GM23338 (cell line): ENCODE measurements around the gene RSRC1. TPM values are rescaled to one million over a fixed set of nuclear protein-coding genes. Genes with fewer than 3 reads are reported as not detected.
A peak's percentile ranks its signal among the peaks of the same experiment; 100 is the strongest.

Experiments used
- ATAC-seq: fragments of 200-7000 bp; cut with Tn5 transposase; 3 replicates; pipeline ENCODE4 v1.9.1; 2020
- DNase-seq: peaks from one replicate; pipeline ENCODE4 v3.0.0-alpha.2; 2015; ENCODE audit warnings: low spot score
- H2AFZ ChIP-seq: fragments of 200-600 bp; sonication (generic); 2 replicates; pipeline ENCODE4 v1.8.0; 2016; ENCODE audit warnings: antibody characterized with exemption, mild to moderate bottlenecking, moderate library complexity
- H3F3A ChIP-seq: fragments of 200-600 bp; sonication (generic); replicated peaks from 2 replicates; pipeline ENCODE4 v1.8.0; 2017; ENCODE audit warnings: antibody characterized with exemption, mixed run types, low read depth
- H3K27ac ChIP-seq: fragments of 200-600 bp; sonication (generic); 2 replicates; pipeline ENCODE4 v1.6.1; 2016; ENCODE audit warnings: low read depth
- H3K27me3 ChIP-seq: fragments of 200-600 bp; sonication (generic); 2 replicates; pipeline ENCODE4 v1.8.0; 2016; ENCODE audit warnings: mild to moderate bottlenecking, mixed run types, moderate library complexity; ENCODE audit not compliant: insufficient read depth
- H3K36me3 ChIP-seq: fragments of 200-600 bp; sonication (generic); 2 replicates; pipeline ENCODE4 v1.8.0; 2016; ENCODE audit warnings: mild to moderate bottlenecking; ENCODE audit not compliant: insufficient read depth
- H3K4me1 ChIP-seq: fragments of 200-600 bp; sonication (generic); 2 replicates; pipeline ENCODE4 v1.8.0; 2016; ENCODE audit warnings: mild to moderate bottlenecking, moderate library complexity; ENCODE audit not compliant: insufficient read depth
- H3K4me2 ChIP-seq: fragments of 200-600 bp; sonication (generic); 2 replicates; pipeline ENCODE4 v1.7.1; 2017; ENCODE audit warnings: mixed run types
- H3K4me3 ChIP-seq: fragments of 200-600 bp; sonication (generic); 2 replicates; pipeline ENCODE4 v1.6.1; 2016; ENCODE audit warnings: mixed run types
- H3K79me2 ChIP-seq: fragments of 200-600 bp; sonication (generic); replicated peaks from 2 replicates; pipeline ENCODE4 v1.8.0; 2017; ENCODE audit warnings: mild to moderate bottlenecking; ENCODE audit not compliant: insufficient read depth
- H3K9me2 ChIP-seq: fragments of 200-600 bp; sonication (generic); 2 replicates; pipeline ENCODE4 v1.8.0; 2017; ENCODE audit not compliant: insufficient read depth
- H4K20me1 ChIP-seq: fragments of 200-600 bp; sonication (generic); replicated peaks from 2 replicates; pipeline ENCODE4 v1.8.0; 2017; ENCODE audit warnings: mild to moderate bottlenecking; ENCODE audit not compliant: insufficient read depth
- H3K27ac Mint-ChIP-seq: 2 replicates; pipeline ENCODE4 v1.8.0; 2020; ENCODE audit warnings: inconsistent platforms, mild to moderate bottlenecking, moderate library complexity, mixed read lengths
- H3K27me3 Mint-ChIP-seq: 3 replicates; pipeline ENCODE4 v1.8.0; 2022; ENCODE audit warnings: low read depth, mild to moderate bottlenecking, moderate library complexity, mixed read lengths, inconsistent platforms; ENCODE audit not compliant: insufficient read depth, poor library complexity
- H3K36me3 Mint-ChIP-seq: 3 replicates; pipeline ENCODE4 v1.8.0; 2021; ENCODE audit warnings: low read depth, mild to moderate bottlenecking, inconsistent platforms, moderate library complexity, mixed read lengths
- H3K4me1 Mint-ChIP-seq: 3 replicates; pipeline ENCODE4 v1.8.0; 2020; ENCODE audit warnings: mild to moderate bottlenecking, inconsistent platforms, mixed read lengths
- H3K4me3 Mint-ChIP-seq: 3 replicates; pipeline ENCODE4 v1.8.0; 2021; ENCODE audit warnings: moderate library complexity, mild to moderate bottlenecking, inconsistent platforms, mixed read lengths
- H3K9me3 Mint-ChIP-seq: 3 replicates; pipeline ENCODE4 v1.8.0; 2020; ENCODE audit warnings: moderate library complexity, mild to moderate bottlenecking, inconsistent platforms, mixed read lengths
- CREB1 ChIP-seq: fragments of 250-450 bp; sonication (Bioruptor Pico); IDR thresholded peaks from 2 replicates; pipeline ENCODE4 v1.5.0; 2020; ENCODE audit warnings: low read depth, mild to moderate bottlenecking, moderate library complexity
- ETS1 ChIP-seq: IDR thresholded peaks from 2 replicates; pipeline ENCODE4 v1.6.1; 2016; ENCODE audit warnings: antibody characterized with exemption
- EZH2 ChIP-seq: fragments of 200-600 bp; sonication (generic); IDR thresholded peaks from one replicate; pipeline ENCODE4 v1.8.0; 2017; ENCODE audit warnings: antibody characterized with exemption, mild to moderate bottlenecking, low read depth; ENCODE audit not compliant: unreplicated experiment
- EZH2phosphoT487 ChIP-seq: fragments of 200-600 bp; sonication (generic); IDR thresholded peaks from one replicate; pipeline ENCODE4 v1.8.1; 2018; ENCODE audit warnings: antibody characterized with exemption; ENCODE audit not compliant: unreplicated experiment
- JUNB ChIP-seq: IDR thresholded peaks from one replicate; pipeline ENCODE4 v1.6.1; 2016; ENCODE audit warnings: antibody characterized with exemption; ENCODE audit not compliant: unreplicated experiment
- NANOG ChIP-seq: IDR thresholded peaks from 2 replicates; pipeline ENCODE4 v1.6.1; 2016; ENCODE audit warnings: antibody characterized with exemption, borderline replicate concordance
- POLR2AphosphoS5 ChIP-seq: IDR thresholded peaks from 2 replicates; pipeline ENCODE4 v1.6.1; 2016; ENCODE audit warnings: antibody characterized with exemption, low read depth
- STAT1 ChIP-seq: IDR thresholded peaks from one replicate; pipeline ENCODE4 v1.6.1; 2016; ENCODE audit warnings: antibody characterized with exemption; ENCODE audit not compliant: unreplicated experiment
- ZNF114 ChIP-seq: fragments of 250-450 bp; sonication (Bioruptor Pico); IDR thresholded peaks from 2 replicates; pipeline ENCODE4 v1.5.0; 2020; ENCODE audit warnings: mild to moderate bottlenecking, moderate library complexity
- ZNF331 ChIP-seq: fragments of 250-450 bp; sonication (Bioruptor Pico); IDR thresholded peaks from 2 replicates; pipeline ENCODE4 v1.5.0; 2020; ENCODE audit warnings: low read depth, mild to moderate bottlenecking, moderate library complexity
- long read RNA-seq: library from polyadenylated mRNA; unstranded; transcript quantifications from one replicate; pipeline ENCODE4 v2.0.0, GENCODE V29; 2020; ENCODE audit not compliant: unreplicated experiment
- polyA plus RNA-seq: library from polyadenylated mRNA; unstranded; fragments of >200 nt; fragmentation: Nextera tagmentation; extraction: Ambion mirVana; gene quantifications from 2 replicates; pipeline ENCODE4 v1.2.1, GENCODE V29; 2016
- total RNA-seq: library from RNA; depleted of rRNA; stranded (reverse); fragments of >200 nt; shearing (Covaris generic); gene quantifications from 2 replicates; pipeline ENCODE4 v1.2.3, GENCODE V29; 2014; rRNA removed
- TF ChIP-seq, protein P1 (sequence below): IDR thresholded peaks from one replicate; pipeline ENCODE4 v1.6.1; 2018; ENCODE audit warnings: antibody characterized with exemption; ENCODE audit not compliant: unreplicated experiment
- TF ChIP-seq, protein P2 (sequence below): fragments of 250-450 bp; sonication (Bioruptor Pico); IDR thresholded peaks from 2 replicates; pipeline ENCODE4 v1.5.0; 2020; ENCODE audit warnings: mild to moderate bottlenecking, moderate library complexity

RSRC1 gene, protein sequence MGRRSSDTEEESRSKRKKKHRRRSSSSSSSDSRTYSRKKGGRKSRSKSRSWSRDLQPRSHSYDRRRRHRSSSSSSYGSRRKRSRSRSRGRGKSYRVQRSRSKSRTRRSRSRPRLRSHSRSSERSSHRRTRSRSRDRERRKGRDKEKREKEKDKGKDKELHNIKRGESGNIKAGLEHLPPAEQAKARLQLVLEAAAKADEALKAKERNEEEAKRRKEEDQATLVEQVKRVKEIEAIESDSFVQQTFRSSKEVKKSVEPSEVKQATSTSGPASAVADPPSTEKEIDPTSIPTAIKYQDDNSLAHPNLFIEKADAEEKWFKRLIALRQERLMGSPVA
- 22.8 and 32.5 TPM in 2 replicates for total RNA-seq
- polyA plus RNA-seq: 59.1 and 76.8 TPM in 2 replicates
- long read RNA-seq, partial matches to known transcripts: 4 of 6 reads
- long read RNA-seq, other reads (novel, unspliced or antisense): 1 of 6 reads

DNA sequence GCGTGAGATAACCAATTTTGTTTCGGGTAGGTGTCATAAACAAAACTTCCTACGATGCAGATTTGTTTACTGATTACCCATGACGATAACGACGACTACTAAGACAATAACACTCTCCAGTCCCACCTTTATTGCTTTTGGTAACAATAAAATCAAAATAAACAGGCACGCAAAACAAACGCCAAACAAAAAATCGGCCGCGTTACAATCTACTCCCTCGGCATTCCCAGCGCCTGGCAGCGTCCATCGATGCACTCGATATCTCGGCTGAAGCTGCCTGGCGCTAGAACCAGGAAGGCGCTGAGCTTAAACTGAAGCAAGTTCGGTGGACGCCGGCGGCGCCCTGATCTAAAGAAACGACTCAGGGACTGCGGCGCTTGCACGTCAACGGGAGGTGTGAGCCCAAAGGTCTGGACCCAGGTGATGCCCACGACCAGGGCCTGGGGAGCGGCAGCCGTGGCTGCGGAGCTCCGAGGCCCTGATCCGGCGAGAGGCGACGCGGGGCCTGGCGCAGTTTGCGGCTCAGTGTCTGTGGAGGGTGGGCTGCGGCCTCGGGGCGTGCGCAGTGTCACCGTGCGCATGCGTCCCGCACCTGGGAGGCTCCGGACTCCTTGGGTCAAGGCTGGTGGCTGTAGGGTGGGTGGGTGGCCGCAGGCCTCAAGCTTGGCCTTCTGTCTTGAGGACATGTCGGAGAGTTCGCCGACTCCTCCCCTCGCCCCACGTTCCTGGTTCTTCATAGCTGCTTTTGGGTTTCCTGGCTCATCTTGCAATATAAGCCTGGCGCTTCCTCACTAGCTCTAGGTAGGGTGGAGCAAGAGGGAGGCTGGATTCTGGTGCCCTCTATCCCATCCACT, at the start of gene RSRC1:
TSS of gene RSRC1 (plus strand) at position 286 of the 854 bp plus-strand sequence. CDS start 12,016 bp downstream, outside the sequence.
- H3K9me3 Mint-ChIP-seq: peaks cover 12% of the 10 kb centered on the region
- peaks cover 45% of the 10 kb centered on the region for H3K79me2 ChIP-seq
- ATAC-seq: peak; percentile 85
- H3K27ac ChIP-seq: peak within 1 kb of the TSS; percentile 81
- no peaks in the 10 kb centered on the region for H4K20me1 ChIP-seq
- H3K4me1 ChIP-seq: peaks cover 23% of the 10 kb centered on the region
- H3K36me3 ChIP-seq: no peaks in the 10 kb centered on the region
- H3F3A ChIP-seq: peaks cover 8% of the 10 kb centered on the region
- H3K27me3 ChIP-seq: peaks cover 46% of the 10 kb centered on the region
- no peaks in the 10 kb centered on the region for H3K9me2 ChIP-seq
- peak within 1 kb of the TSS; percentile 89 for H3K27ac Mint-ChIP-seq
- peak within 1 kb of the TSS; percentile 74 for H3K4me3 ChIP-seq
- peak within 1 kb of the TSS; percentile 90 for H3K4me3 Mint-ChIP-seq
- peak within 1 kb of the TSS; percentile 94 for H2AFZ ChIP-seq
- peaks cover 12% of the 10 kb centered on the region; the same call in 2 of the 3 replicates for H3K36me3 Mint-ChIP-seq
- no peak for TF ChIP-seq ZNF331
- no peak for TF ChIP-seq JUNB
- peak; percentile 26; the same call in 1 of the 2 replicates for TF ChIP-seq CREB1 (CRISPR knock-in tag)
- peak; percentile 81 for TF ChIP-seq POLR2AphosphoS5
- TF ChIP-seq STAT1: no peak
- TF ChIP-seq NANOG: no peak
- TF ChIP-seq, protein P1, sequence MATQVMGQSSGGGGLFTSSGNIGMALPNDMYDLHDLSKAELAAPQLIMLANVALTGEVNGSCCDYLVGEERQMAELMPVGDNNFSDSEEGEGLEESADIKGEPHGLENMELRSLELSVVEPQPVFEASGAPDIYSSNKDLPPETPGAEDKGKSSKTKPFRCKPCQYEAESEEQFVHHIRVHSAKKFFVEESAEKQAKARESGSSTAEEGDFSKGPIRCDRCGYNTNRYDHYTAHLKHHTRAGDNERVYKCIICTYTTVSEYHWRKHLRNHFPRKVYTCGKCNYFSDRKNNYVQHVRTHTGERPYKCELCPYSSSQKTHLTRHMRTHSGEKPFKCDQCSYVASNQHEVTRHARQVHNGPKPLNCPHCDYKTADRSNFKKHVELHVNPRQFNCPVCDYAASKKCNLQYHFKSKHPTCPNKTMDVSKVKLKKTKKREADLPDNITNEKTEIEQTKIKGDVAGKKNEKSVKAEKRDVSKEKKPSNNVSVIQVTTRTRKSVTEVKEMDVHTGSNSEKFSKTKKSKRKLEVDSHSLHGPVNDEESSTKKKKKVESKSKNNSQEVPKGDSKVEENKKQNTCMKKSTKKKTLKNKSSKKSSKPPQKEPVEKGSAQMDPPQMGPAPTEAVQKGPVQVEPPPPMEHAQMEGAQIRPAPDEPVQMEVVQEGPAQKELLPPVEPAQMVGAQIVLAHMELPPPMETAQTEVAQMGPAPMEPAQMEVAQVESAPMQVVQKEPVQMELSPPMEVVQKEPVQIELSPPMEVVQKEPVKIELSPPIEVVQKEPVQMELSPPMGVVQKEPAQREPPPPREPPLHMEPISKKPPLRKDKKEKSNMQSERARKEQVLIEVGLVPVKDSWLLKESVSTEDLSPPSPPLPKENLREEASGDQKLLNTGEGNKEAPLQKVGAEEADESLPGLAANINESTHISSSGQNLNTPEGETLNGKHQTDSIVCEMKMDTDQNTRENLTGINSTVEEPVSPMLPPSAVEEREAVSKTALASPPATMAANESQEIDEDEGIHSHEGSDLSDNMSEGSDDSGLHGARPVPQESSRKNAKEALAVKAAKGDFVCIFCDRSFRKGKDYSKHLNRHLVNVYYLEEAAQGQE: no peak
- TF ChIP-seq ZNF114 (CRISPR knock-in tag): no peak
- TF ChIP-seq EZH2phosphoT487: no peak
- TF ChIP-seq EZH2: no peak
- TF ChIP-seq ETS1: peak; percentile 73
- TF ChIP-seq, protein P2, sequence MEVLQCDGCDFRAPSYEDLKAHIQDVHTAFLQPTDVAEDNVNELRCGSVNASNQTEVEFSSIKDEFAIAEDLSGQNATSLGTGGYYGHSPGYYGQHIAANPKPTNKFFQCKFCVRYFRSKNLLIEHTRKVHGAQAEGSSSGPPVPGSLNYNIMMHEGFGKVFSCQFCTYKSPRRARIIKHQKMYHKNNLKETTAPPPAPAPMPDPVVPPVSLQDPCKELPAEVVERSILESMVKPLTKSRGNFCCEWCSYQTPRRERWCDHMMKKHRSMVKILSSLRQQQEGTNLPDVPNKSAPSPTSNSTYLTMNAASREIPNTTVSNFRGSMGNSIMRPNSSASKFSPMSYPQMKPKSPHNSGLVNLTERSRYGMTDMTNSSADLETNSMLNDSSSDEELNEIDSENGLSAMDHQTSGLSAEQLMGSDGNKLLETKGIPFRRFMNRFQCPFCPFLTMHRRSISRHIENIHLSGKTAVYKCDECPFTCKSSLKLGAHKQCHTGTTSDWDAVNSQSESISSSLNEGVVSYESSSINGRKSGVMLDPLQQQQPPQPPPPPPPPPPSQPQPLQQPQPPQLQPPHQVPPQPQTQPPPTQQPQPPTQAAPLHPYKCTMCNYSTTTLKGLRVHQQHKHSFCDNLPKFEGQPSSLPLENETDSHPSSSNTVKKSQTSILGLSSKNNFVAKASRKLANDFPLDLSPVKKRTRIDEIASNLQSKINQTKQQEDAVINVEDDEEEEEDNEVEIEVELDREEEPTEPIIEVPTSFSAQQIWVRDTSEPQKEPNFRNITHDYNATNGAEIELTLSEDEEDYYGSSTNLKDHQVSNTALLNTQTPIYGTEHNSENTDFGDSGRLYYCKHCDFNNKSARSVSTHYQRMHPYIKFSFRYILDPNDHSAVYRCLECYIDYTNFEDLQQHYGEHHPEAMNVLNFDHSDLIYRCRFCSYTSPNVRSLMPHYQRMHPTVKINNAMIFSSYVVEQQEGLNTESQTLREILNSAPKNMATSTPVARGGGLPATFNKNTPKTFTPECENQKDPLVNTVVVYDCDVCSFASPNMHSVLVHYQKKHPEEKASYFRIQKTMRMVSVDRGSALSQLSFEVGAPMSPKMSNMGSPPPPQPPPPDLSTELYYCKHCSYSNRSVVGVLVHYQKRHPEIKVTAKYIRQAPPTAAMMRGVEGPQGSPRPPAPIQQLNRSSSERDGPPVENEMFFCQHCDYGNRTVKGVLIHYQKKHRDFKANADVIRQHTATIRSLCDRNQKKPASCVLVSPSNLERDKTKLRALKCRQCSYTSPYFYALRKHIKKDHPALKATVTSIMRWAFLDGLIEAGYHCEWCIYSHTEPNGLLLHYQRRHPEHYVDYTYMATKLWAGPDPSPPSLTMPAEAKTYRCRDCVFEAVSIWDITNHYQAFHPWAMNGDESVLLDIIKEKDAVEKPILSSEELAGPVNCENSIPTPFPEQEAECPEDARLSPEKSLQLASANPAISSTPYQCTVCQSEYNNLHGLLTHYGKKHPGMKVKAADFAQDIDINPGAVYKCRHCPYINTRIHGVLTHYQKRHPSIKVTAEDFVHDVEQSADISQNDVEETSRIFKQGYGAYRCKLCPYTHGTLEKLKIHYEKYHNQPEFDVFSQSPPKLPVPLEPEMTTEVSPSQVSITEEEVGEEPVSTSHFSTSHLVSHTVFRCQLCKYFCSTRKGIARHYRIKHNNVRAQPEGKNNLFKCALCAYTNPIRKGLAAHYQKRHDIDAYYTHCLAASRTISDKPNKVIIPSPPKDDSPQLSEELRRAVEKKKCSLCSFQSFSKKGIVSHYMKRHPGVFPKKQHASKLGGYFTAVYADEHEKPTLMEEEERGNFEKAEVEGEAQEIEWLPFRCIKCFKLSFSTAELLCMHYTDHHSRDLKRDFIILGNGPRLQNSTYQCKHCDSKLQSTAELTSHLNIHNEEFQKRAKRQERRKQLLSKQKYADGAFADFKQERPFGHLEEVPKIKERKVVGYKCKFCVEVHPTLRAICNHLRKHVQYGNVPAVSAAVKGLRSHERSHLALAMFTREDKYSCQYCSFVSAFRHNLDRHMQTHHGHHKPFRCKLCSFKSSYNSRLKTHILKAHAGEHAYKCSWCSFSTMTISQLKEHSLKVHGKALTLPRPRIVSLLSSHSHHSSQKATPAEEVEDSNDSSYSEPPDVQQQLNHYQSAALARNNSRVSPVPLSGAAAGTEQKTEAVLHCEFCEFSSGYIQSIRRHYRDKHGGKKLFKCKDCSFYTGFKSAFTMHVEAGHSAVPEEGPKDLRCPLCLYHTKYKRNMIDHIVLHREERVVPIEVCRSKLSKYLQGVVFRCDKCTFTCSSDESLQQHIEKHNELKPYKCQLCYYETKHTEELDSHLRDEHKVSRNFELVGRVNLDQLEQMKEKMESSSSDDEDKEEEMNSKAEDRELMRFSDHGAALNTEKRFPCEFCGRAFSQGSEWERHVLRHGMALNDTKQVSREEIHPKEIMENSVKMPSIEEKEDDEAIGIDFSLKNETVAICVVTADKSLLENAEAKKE (CRISPR knock-in tag): no peak
- peaks cover 50% of the 10 kb centered on the region for H3K27me3 Mint-ChIP-seq
- peaks cover 20% of the 10 kb centered on the region for H3K4me1 Mint-ChIP-seq
- H3K4me2 ChIP-seq: peak within 1 kb of the TSS; percentile 88
- peak; percentile 96 for DNase-seq
